Transverse colon (tissue), 4 donors: ENCODE measurements around the gene SLC17A9. TPM values are rescaled to one million over a fixed set of nuclear protein-coding genes. Genes with fewer than 3 reads are reported as not detected.
"Not testable (repeated sequence)": the region's sequence is repeated elsewhere in the genome, so short reads cannot be mapped to it uniquely, and the experiment has no call there.

Experiments used
- DNase-seq: peaks from one replicate; pipeline ENCODE4 v3.0.0-alpha.2; 2019
- H3K27ac ChIP-seq, 4 donors: fragments of 200-600 bp; sonication (generic); 2 replicates each; pipeline ENCODE4 v1.5.1; 2016 to 2018; ENCODE audit warnings: inconsistent platforms in 4 of 4
- H3K27me3 ChIP-seq: fragments of 200-600 bp; sonication (generic); 2 replicates; pipeline ENCODE4 v1.5.1; 2017; ENCODE audit warnings: inconsistent platforms
- H3K36me3 ChIP-seq, 4 donors: fragments of 200-600 bp; sonication (generic); 2 replicates each; pipeline ENCODE4 v1.5.1; 2017 to 2019; ENCODE audit warnings: inconsistent platforms in 4 of 4
- H3K4me1 ChIP-seq, 4 donors: fragments of 200-600 bp; sonication (generic); 2 replicates each; pipeline ENCODE4 v1.5.1; 2017 to 2020; ENCODE audit warnings: inconsistent platforms in 4 of 4
- H3K4me3 ChIP-seq, 4 donors: fragments of 200-600 bp; sonication (generic); 1 replicate in 1 of 4; 2 replicates in 3 of 4; pipeline versions ENCODE4 v1.5.1 to v1.6.1; 2017 to 2019; ENCODE audit warnings: inconsistent platforms in 4 of 4
- H3K9me3 ChIP-seq, 2 donors: fragments of 200-600 bp; sonication (generic); 2 replicates each; pipeline ENCODE4 v1.5.1; 2017 to 2019; ENCODE audit warnings: inconsistent platforms in 2 of 2
- EP300 ChIP-seq: sonication (generic); formaldehyde crosslinking; IDR thresholded peaks from one replicate; pipeline ENCODE4 v1.6.1; 2017; ENCODE audit warnings: antibody characterized with exemption, low read depth
- POLR2A ChIP-seq: fragments of 450-650 bp; IDR thresholded peaks from one replicate; pipeline ENCODE4 v1.6.1; 2016; ENCODE audit warnings: antibody characterized with exemption, mild to moderate bottlenecking, moderate library complexity
- POLR2AphosphoS5 ChIP-seq, 3 donors: sonication (generic); formaldehyde crosslinking; IDR thresholded peaks; one replicate each; pipeline ENCODE4 v1.6.1; 2016; ENCODE audit warnings: antibody characterized with exemption in 3 of 3
- WGBS, 2 donors: methylation state at CpG; one replicate each; pipeline ENCODE4 v1.1.5; 2018; ENCODE audit warnings: low coverage in 1 of 2; 5-methylcytosine and 5-hydroxymethylcytosine counted together
- in situ Hi-C, 4 donors: fragments of 200-750 bp; cut with MboI; loops; one replicate each; pipeline versions ENCODE4 v1.15.0 to v1.15.1; 2017; ENCODE audit warnings: low sequenced_read_pairs in 3 of 4, low pct_ligation_motif_present in 1 of 4, low pct_unique_long_range_greater_than_20kb in 1 of 4
- intact Hi-C: fragments of 100-400 bp; cut with DNase I; formaldehyde crosslinking; loops from one replicate; pipeline ENCODE4 v1.15.1; 2023; ENCODE audit warnings: low total_unique reads
- total RNA-seq, 4 donors: library from RNA; depleted of rRNA; stranded (reverse); fragments of >200 nt; gene quantifications; one replicate each; pipeline ENCODE4 v1.1.0, GENCODE V29; 2016
- TF ChIP-seq, protein P1 (sequence below), 5 experiments: fragments of 200-600 bp in 3 of 5; fragments of 450-650 bp in 2 of 5; sonication (generic) in 3 of 5; IDR thresholded peaks; 1 replicate in 2 of 5; 2 replicates in 3 of 5; pipeline ENCODE4 v1.5.1; 2016 to 2017; ENCODE audit warnings: antibody characterized with exemption in 5 of 5, inconsistent platforms in 3 of 5, mild to moderate bottlenecking in 2 of 5, moderate library complexity in 1 of 5

SLC17A9 gene
- total RNA-seq, 4 donors from 2014 or later, result 2.8 to 32.9 (median 4.6) TPM

GRCh38 chr20:62921119-62921687 lies 31.3 kb upstream of the SLC17A9 start:
- no peaks in the 10 kb centered on the region for H3K36me3 ChIP-seq
- no peak overlapping the region for H3K4me3 ChIP-seq
- H3K27me3 ChIP-seq, result no peaks in the 10 kb centered on the region
- H3K4me1 ChIP-seq, result peaks cover 71 to 90% (median 86%) of the 10 kb centered on the region in 4 donors
- 10 to 47% methylated on average over 2 to 8 of the region's 8 CpGs for WGBS, 2 donors
- in situ Hi-C loops, result no loop called here
- intact Hi-C loops, result no loop called here
- peak overlapping the region in 2 of 4 donors; percentile 18 to 30 for H3K27ac ChIP-seq
- no peaks in the 10 kb centered on the region for H3K9me3 ChIP-seq
- DNase-seq, result peak; percentile 54
- TF ChIP-seq, protein P1, sequence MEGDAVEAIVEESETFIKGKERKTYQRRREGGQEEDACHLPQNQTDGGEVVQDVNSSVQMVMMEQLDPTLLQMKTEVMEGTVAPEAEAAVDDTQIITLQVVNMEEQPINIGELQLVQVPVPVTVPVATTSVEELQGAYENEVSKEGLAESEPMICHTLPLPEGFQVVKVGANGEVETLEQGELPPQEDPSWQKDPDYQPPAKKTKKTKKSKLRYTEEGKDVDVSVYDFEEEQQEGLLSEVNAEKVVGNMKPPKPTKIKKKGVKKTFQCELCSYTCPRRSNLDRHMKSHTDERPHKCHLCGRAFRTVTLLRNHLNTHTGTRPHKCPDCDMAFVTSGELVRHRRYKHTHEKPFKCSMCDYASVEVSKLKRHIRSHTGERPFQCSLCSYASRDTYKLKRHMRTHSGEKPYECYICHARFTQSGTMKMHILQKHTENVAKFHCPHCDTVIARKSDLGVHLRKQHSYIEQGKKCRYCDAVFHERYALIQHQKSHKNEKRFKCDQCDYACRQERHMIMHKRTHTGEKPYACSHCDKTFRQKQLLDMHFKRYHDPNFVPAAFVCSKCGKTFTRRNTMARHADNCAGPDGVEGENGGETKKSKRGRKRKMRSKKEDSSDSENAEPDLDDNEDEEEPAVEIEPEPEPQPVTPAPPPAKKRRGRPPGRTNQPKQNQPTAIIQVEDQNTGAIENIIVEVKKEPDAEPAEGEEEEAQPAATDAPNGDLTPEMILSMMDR (IDR thresholded peaks at IDR 0.05), result peak; percentile 48 to 76 (median 73)
- peak in 1 of 3 donors; percentile 14 for TF ChIP-seq POLR2AphosphoS5 (IDR thresholded peaks at IDR 0.05)
- no peak for TF ChIP-seq EP300
- no peak for TF ChIP-seq POLR2A

DNA sequence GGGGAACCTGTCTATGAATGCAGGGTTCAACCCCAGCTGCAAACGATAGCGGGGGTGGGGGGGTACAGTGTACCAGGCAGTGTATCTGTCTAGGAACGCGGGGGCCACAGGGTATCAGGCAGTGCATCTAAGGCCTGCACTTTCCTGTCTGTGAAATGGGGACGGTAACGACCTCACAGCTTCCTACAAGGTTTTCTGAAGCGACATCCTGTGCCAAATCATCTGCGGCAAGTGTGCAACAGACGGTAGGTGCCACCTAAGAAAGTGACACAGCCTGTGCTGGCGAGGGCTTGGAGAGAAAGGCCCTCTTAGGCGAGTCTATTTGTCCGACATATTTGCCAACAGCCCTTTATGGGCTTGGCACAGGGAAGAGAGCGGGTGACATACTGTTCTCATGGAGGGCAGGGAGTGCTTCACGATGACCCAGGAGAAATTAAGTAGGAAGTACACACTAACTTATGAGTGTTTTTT lies 30.0 kb upstream of the SLC17A9 start:
- Histone ChIP-seq H3K4me3 (peak overlapping the region in 1 of 4 donors; percentile 4), H3K4me1 (peaks cover 70 to 86% (median 83%) of the 10 kb centered on the region in 4 donors), H3K9me3 (no peaks in the 10 kb centered on the region), H3K36me3 (no peaks in the 10 kb centered on the region), H3K27me3 (no peaks in the 10 kb centered on the region), H3K27ac (peak overlapping the region; percentile 94 to 99 (median 98))
- no peak for DNase-seq
- intact Hi-C loops, result no loop called here
- WGBS, 2 donors, result 66% methylated on average over 14 of the region's 14 CpGs; no CpG with 5 or more reads in 1 of the 2 donors
- TF ChIP-seq POLR2A (no peak), EP300 (no peak), POLR2AphosphoS5 (IDR thresholded peaks at IDR 0.05) (no peak)
- TF ChIP-seq, protein P1 (IDR thresholded peaks at IDR 0.05), result no peak
- in situ Hi-C loops, result no loop called here

GRCh38 chr20:62923059-62923668 lies 29.3 kb upstream of the SLC17A9 start:
- WGBS, 2 donors, result 32 to 45% methylated on average over 8 to 17 of the region's 17 CpGs
- H3K9me3 ChIP-seq, H3K36me3 ChIP-seq, H3K27me3 ChIP-seq, intact Hi-C loops, in situ Hi-C loops: not testable (repeated sequence)
- peak in 1 of 3 donors; percentile 39 for TF ChIP-seq POLR2AphosphoS5 (IDR thresholded peaks at IDR 0.05)
- Histone ChIP-seq H3K4me3 (peak overlapping the region in 1 of 4 donors; percentile 85), H3K27ac (peak overlapping the region; percentile 94 to 99 (median 98)), H3K4me1 (peaks cover 70 to 86% (median 83%) of the 10 kb centered on the region in 4 donors)
- peak; percentile 50 for DNase-seq

GRCh38 chr20:62923669-62924441 lies 28.7 kb upstream of the SLC17A9 start:
- intact Hi-C loops, result no loop called here
- Histone ChIP-seq H3K4me1 (peaks cover 69 to 86% (median 83%) of the 10 kb centered on the region in 4 donors), H3K4me3 (peak overlapping the region in 3 of 4 donors; percentile 85 to 98 (median 98)), H3K27me3 (no peaks in the 10 kb centered on the region), H3K36me3 (no peaks in the 10 kb centered on the region), H3K27ac (peak overlapping the region; percentile 94 to 99 (median 98)), H3K9me3 (no peaks in the 10 kb centered on the region)
- no peak for DNase-seq
- TF ChIP-seq, protein P1 (IDR thresholded peaks at IDR 0.05), result no peak
- TF ChIP-seq EP300 (no peak), POLR2A (no peak), POLR2AphosphoS5 (IDR thresholded peaks at IDR 0.05) (no peak)
- in situ Hi-C loops, result no loop called here
- 27 to 43% methylated on average over 6 to 7 of the region's 7 CpGs for WGBS, 2 donors
